Erythroblast (primary cell): ENCODE measurements around the gene GSTT4.

Source experiments
- GATA1 ChIP-seq: IDR thresholded peaks from 2 replicates; pipeline ENCODE4 v1.6.1; 2011; ENCODE audit warnings: low read depth, mild to moderate bottlenecking, control low read depth, low read length, moderate library complexity
- POLR2A ChIP-seq: IDR thresholded peaks from 2 replicates; pipeline ENCODE4 v1.6.1; 2011; ENCODE audit warnings: mild to moderate bottlenecking, low read length

GRCh38 chr22:24046024-24046423 lies 40.8 kb upstream of the GSTT4 start:
- TF ChIP-seq POLR2A (no peak), GATA1 (no peak)
